ENCODE data around the gene SCAMP4. TPM values are rescaled to one million over a fixed set of nuclear protein-coding genes. Genes with fewer than 3 reads are reported as not detected.

Gene SCAMP4
- 100 to 1,000 TPM in 3 of 9 donors, 10 to 100 TPM in 6; 17.7 to 192 (median 74.7) TPM for total RNA-seq
- polyA plus RNA-seq, result 10 to 100 TPM; 13.5 to 43.8 (median 22.7) TPM
- long read RNA-seq, donor 1, partial matches to known transcripts, result 7 of 14 reads
- long read RNA-seq, donor 1, other reads (novel, unspliced or antisense), result 0 of 14 reads
- long read RNA-seq, donor 2, transcript SCAMP4-201 (7 exons, 2,684 nt), result major isoform, 21 of 25 reads
- long read RNA-seq, donor 2, partial matches to known transcripts, result 0 of 25 reads
- long read RNA-seq, donor 2, other reads (novel, unspliced or antisense), result 0 of 25 reads
- long read RNA-seq, donor 3, transcript SCAMP4-201 (7 exons, 2,684 nt), result major isoform, 7 of 9 reads
- long read RNA-seq, donor 3, partial matches to known transcripts, result 0 of 9 reads
- long read RNA-seq, donor 3, other reads (novel, unspliced or antisense), result 0 of 9 reads
- long read RNA-seq, donor 4, partial matches to known transcripts, result 0 of 3 reads
- long read RNA-seq, donor 4, other reads (novel, unspliced or antisense), result 1 of 3 reads
- long read RNA-seq, donor 5, transcript SCAMP4-201 (7 exons, 2,684 nt), result major isoform, 115 of 137 reads
- long read RNA-seq, donor 5, partial matches to known transcripts, result 13 of 137 reads
- long read RNA-seq, donor 5, other reads (novel, unspliced or antisense), result 6 of 137 reads
- long read RNA-seq, donor 6, partial matches to known transcripts, result 1 of 2 reads
- long read RNA-seq, donor 6, other reads (novel, unspliced or antisense), result 0 of 2 reads
- long read RNA-seq, donor 7, transcript SCAMP4-201 (7 exons, 2,684 nt), result major isoform, 5 of 12 reads
- long read RNA-seq, donor 7, partial matches to known transcripts, result 6 of 12 reads
- long read RNA-seq, donor 7, other reads (novel, unspliced or antisense), result 0 of 12 reads
- long read RNA-seq, donor 8, transcript SCAMP4-201 (7 exons, 2,684 nt), result major isoform, 15 of 25 reads
- long read RNA-seq, donor 8, transcript SCAMP4-207 (2 exons, 2,973 nt), result minor isoform, 10 of 25 reads
- long read RNA-seq, donor 8, partial matches to known transcripts, result 0 of 25 reads
- long read RNA-seq, donor 8, other reads (novel, unspliced or antisense), result 0 of 25 reads
- long read RNA-seq, donor 9, partial matches to known transcripts, result 0 of 5 reads
- long read RNA-seq, donor 9, other reads (novel, unspliced or antisense), result 0 of 5 reads
- long read RNA-seq, donor 10, transcript SCAMP4-201 (7 exons, 2,684 nt), result major isoform, 11 of 15 reads
- long read RNA-seq, donor 10, partial matches to known transcripts, result 0 of 15 reads
- long read RNA-seq, donor 10, other reads (novel, unspliced or antisense), result 0 of 15 reads

DNA sequence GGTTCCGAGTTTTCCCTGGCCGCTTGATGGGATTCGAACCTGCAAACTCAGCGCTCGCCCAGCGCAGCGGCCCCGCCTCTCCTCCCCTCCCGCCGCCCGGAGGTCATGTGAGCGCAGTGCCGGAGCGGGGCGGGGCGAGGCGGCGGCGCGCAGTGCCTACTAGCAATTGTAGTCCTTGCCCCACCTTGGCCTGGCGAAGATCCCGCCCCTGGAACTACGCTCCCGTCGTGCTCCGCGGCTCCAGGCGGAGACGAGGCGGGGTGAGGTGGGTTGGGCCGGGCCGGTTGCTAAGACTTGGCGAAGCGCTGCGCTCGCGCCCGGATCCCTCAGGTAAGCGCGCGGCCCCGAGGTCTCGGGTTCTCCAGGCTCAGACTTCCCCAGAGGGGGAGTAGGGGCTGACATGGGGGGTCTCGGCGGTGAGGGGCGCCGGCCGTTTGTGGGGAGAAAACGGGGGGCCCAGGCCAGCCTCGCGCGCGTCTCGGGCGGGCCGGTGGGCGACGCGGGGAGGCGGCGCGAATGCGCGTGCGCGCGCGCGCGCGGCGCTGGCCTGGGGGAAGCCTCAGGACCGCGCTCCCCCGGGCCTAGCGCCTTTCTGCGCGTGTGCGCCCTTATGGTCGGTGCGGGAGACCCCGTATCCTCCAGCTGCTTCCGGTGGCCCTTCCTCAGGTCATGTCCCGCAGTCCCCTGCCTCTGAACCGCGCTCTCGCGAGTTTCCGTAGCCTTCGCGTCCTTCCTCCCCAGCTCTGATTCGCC, at the start of gene SCAMP4, which contains the start of gene ADAT3:
Gene SCAMP4 (plus strand): TSS at position 290 of the 753 bp plus-strand sequence. CDS start 9,621 bp downstream, outside the sequence.
Gene ADAT3 (plus strand): TSS at position 290 of the 753 bp plus-strand sequence. CDS start 6,649 bp downstream, outside the sequence.
- 0 to 1% (median 0%) methylated on average over 4 to 92 of the region's 92 CpGs for WGBS, 4 donors
- peak; percentile 99 to 100 (median 99) for DNase-seq
- Histone ChIP-seq H3K36me3 (replicated peaks in 1 of 2) (no peaks in the 10 kb centered on the region), H3K4me1 (replicated peaks in 1 of 2) (peaks cover 6 to 25% of the 10 kb centered on the region in 2 donors), H3K4me3 (peak within 1 kb of the TSS; percentile 23 to 83 (median 48)), H3K9me3 (replicated peaks in 1 of 3) (no peaks in the 10 kb centered on the region), H3K27me3 (no peaks in the 10 kb centered on the region), H3K27ac (peak within 1 kb of the TSS; percentile 30 to 89 (median 78))
- TF ChIP-seq, protein P1, sequence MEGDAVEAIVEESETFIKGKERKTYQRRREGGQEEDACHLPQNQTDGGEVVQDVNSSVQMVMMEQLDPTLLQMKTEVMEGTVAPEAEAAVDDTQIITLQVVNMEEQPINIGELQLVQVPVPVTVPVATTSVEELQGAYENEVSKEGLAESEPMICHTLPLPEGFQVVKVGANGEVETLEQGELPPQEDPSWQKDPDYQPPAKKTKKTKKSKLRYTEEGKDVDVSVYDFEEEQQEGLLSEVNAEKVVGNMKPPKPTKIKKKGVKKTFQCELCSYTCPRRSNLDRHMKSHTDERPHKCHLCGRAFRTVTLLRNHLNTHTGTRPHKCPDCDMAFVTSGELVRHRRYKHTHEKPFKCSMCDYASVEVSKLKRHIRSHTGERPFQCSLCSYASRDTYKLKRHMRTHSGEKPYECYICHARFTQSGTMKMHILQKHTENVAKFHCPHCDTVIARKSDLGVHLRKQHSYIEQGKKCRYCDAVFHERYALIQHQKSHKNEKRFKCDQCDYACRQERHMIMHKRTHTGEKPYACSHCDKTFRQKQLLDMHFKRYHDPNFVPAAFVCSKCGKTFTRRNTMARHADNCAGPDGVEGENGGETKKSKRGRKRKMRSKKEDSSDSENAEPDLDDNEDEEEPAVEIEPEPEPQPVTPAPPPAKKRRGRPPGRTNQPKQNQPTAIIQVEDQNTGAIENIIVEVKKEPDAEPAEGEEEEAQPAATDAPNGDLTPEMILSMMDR (IDR thresholded peaks at IDR 0.05), result no peak
- TF ChIP-seq POLR2A (IDR thresholded peaks at IDR 0.05), result peak; percentile 68 to 81
- intact Hi-C loops (cut with DNase I), result no loop called here

GRCh38 chr19:1855828-1856255, 49.4 kb upstream of the SCAMP4 start:
- peak overlapping the region; percentile 62 to 92 (median 86) for H3K27ac ChIP-seq
- peaks cover 43 to 70% of the 10 kb centered on the region in 2 donors for H3K4me1 ChIP-seq (replicated peaks in 1 of 2)
- 28 to 42% (median 38%) methylated on average over 2 to 13 of the region's 13 CpGs for WGBS, 4 donors
- H3K4me3 ChIP-seq, result peak overlapping the region in 1 of 4 donors; percentile 53
- no peaks in the 10 kb centered on the region for H3K9me3 ChIP-seq (replicated peaks in 1 of 3)
- no peaks in the 10 kb centered on the region for H3K36me3 ChIP-seq (replicated peaks in 1 of 2)
- peak in 1 of 7 donors; percentile 76 for DNase-seq
- no peaks in the 10 kb centered on the region for H3K27me3 ChIP-seq
- intact Hi-C loops (cut with DNase I), result no loop called here
- TF ChIP-seq POLR2A (IDR thresholded peaks at IDR 0.05), result no peak
- TF ChIP-seq, protein P1 (IDR thresholded peaks at IDR 0.05), result no peak

- H3K4me1 ChIP-seq (replicated peaks in 1 of 2), result peaks cover 46 to 73% of the 10 kb centered on the region in 2 donors
- 40 to 100% (median 48%) methylated on average over 1 to 6 of the region's 6 CpGs for WGBS, 4 donors
- TF ChIP-seq POLR2A (IDR thresholded peaks at IDR 0.05), result no peak
- TF ChIP-seq, protein P1 (IDR thresholded peaks at IDR 0.05), result no peak
- no peaks in the 10 kb centered on the region for H3K9me3 ChIP-seq (replicated peaks in 1 of 3)
- no peak for DNase-seq
- H3K27me3 ChIP-seq, result no peaks in the 10 kb centered on the region
- intact Hi-C loops (cut with DNase I), result no loop called here
- peak overlapping the region; percentile 62 to 92 (median 86) for H3K27ac ChIP-seq
- peak overlapping the region in 2 of 4 donors; percentile 13 to 53 for H3K4me3 ChIP-seq
- no peaks in the 10 kb centered on the region for H3K36me3 ChIP-seq (replicated peaks in 1 of 2)
These were observed 48.9 kb upstream of the SCAMP4 start for GRCh38 chr19:1856345-1856697.

Data from adrenal gland (tissue), 19 donors.